SK-N-SH treated with all-trans-retinoic acid at 6 μM for 48 hours (cell line): ENCODE data around the gene PALB2.
"Not testable (repeated sequence)": the region's sequence is repeated elsewhere in the genome, so short reads cannot be mapped to it uniquely, and the experiment has no call there.

ENCODE experiments used
- ATAC-seq: fragments of 200-7000 bp; cut with Tn5 transposase; 3 replicates; pipeline ENCODE4 v1.9.1; 2020; ENCODE audit warnings: mild to moderate bottlenecking, moderate library complexity
- ARNTL ChIP-seq: fragments of 450-650 bp; formaldehyde crosslinking; IDR thresholded peaks from 2 replicates; pipeline ENCODE4 v1.5.0; 2020; ENCODE audit warnings: low read depth, mild to moderate bottlenecking, moderate library complexity, borderline replicate concordance
- BACH2 ChIP-seq: fragments of 250-450 bp; sonication (Bioruptor Pico); IDR thresholded peaks from 2 replicates; pipeline ENCODE4 v1.9.0; 2021; ENCODE audit warnings: mild to moderate bottlenecking, borderline replicate concordance
- CREB5 ChIP-seq: fragments of 250-450 bp; sonication (Bioruptor Pico); IDR thresholded peaks from 2 replicates; pipeline ENCODE4 v1.5.1; 2020; ENCODE audit warnings: low read depth, mild to moderate bottlenecking, moderate library complexity
- CSDC2 ChIP-seq: fragments of 250-450 bp; sonication (Bioruptor Pico); IDR thresholded peaks from 2 replicates; pipeline ENCODE4 v1.5.0; 2020; ENCODE audit warnings: mild to moderate bottlenecking, moderate library complexity
- CSRNP3 ChIP-seq: fragments of 250-450 bp; sonication (Bioruptor Pico); IDR thresholded peaks from 2 replicates; pipeline ENCODE4 v1.5.1; 2021; ENCODE audit warnings: mild to moderate bottlenecking, moderate library complexity
- ESRRG ChIP-seq: fragments of 250-450 bp; sonication (Bioruptor Pico); IDR thresholded peaks from 2 replicates; pipeline ENCODE4 v1.6.1; 2021; ENCODE audit warnings: mild to moderate bottlenecking
- GLIS3 ChIP-seq: fragments of 250-450 bp; sonication (Bioruptor Pico); IDR thresholded peaks from 2 replicates; pipeline ENCODE4 v1.5.0; 2020; ENCODE audit warnings: mild to moderate bottlenecking, moderate library complexity
- ISL1 ChIP-seq: fragments of 250-450 bp; sonication (Bioruptor Pico); IDR thresholded peaks from 2 replicates; pipeline ENCODE4 v2.1.2; 2022; ENCODE audit warnings: mild to moderate bottlenecking, moderate library complexity
- OSR1 ChIP-seq: fragments of 250-450 bp; sonication (Bioruptor Pico); IDR thresholded peaks from 2 replicates; pipeline ENCODE4 v1.8.0; 2022; ENCODE audit warnings: moderate library complexity, mild to moderate bottlenecking, inconsistent platforms
- PATZ1 ChIP-seq: fragments of 250-450 bp; sonication (Bioruptor Pico); IDR thresholded peaks from 2 replicates; pipeline ENCODE4 v1.8.0; 2020; ENCODE audit warnings: mild to moderate bottlenecking, moderate library complexity, borderline replicate concordance
- POU6F1 ChIP-seq: fragments of 250-450 bp; sonication (Bioruptor Pico); IDR thresholded peaks from 2 replicates; pipeline ENCODE4 v1.8.0; 2021; ENCODE audit warnings: low read depth, mild to moderate bottlenecking, moderate library complexity, borderline replicate concordance
- PPARA ChIP-seq: fragments of 250-450 bp; sonication (Bioruptor Pico); IDR thresholded peaks from 2 replicates; pipeline ENCODE4 v1.5.0; 2020; ENCODE audit warnings: mild to moderate bottlenecking, borderline replicate concordance
- RARB ChIP-seq: fragments of 250-450 bp; sonication (Bioruptor Pico); IDR thresholded peaks from 2 replicates; pipeline ENCODE4 v1.8.0; 2021; ENCODE audit warnings: mild to moderate bottlenecking, moderate library complexity
- SNAI2 ChIP-seq: fragments of 250-450 bp; sonication (Bioruptor Pico); IDR thresholded peaks from 2 replicates; pipeline ENCODE4 v1.5.0; 2020; ENCODE audit warnings: mild to moderate bottlenecking, moderate library complexity
- TCF4 ChIP-seq: fragments of 250-450 bp; sonication (Bioruptor Pico); IDR thresholded peaks from 2 replicates; pipeline ENCODE4 v1.8.0; 2021; ENCODE audit warnings: mild to moderate bottlenecking, moderate library complexity, borderline replicate concordance
- TOX ChIP-seq: fragments of 250-450 bp; sonication (Bioruptor Pico); IDR thresholded peaks from 2 replicates; pipeline ENCODE4 v1.8.0; 2021; ENCODE audit warnings: mild to moderate bottlenecking, moderate library complexity, borderline replicate concordance
- ZC3H10 ChIP-seq: fragments of 250-450 bp; sonication (Bioruptor Pico); IDR thresholded peaks from 2 replicates; pipeline ENCODE4 v1.5.1; 2021; ENCODE audit warnings: mild to moderate bottlenecking, moderate library complexity
- ZFP3 ChIP-seq: fragments of 250-450 bp; sonication (Bioruptor Pico); IDR thresholded peaks from 2 replicates; pipeline ENCODE4 v1.5.0; 2020; ENCODE audit warnings: mild to moderate bottlenecking, moderate library complexity
- ZFP30 ChIP-seq: fragments of 450-650 bp; formaldehyde crosslinking; IDR thresholded peaks from 2 replicates; pipeline ENCODE4 v1.5.0; 2022; ENCODE audit warnings: mild to moderate bottlenecking, moderate library complexity
- ZNF565 ChIP-seq: fragments of 450-650 bp; formaldehyde crosslinking; conservative IDR thresholded peaks from 2 replicates; pipeline ENCODE4 v1.5.0; 2020; ENCODE audit warnings: low read depth, mild to moderate bottlenecking, moderate library complexity
- ZNF70 ChIP-seq: fragments of 450-650 bp; formaldehyde crosslinking; IDR thresholded peaks from 2 replicates; pipeline ENCODE4 v1.5.0; 2020; ENCODE audit warnings: mild to moderate bottlenecking, moderate library complexity
- ZNF8 ChIP-seq: fragments of 450-650 bp; formaldehyde crosslinking; IDR thresholded peaks from 2 replicates; pipeline ENCODE4 v1.5.0; 2020; ENCODE audit warnings: mild to moderate bottlenecking, moderate library complexity

Gene PALB2

GRCh38 chr16:23611936-23612335 is 29.2 kb downstream of the PALB2 start (continued):
- TF ChIP-seq ZNF8 (CRISPR knock-in tag) (no peak), TCF4 (no peak), PPARA (CRISPR knock-in tag) (no peak)
- TF ChIP-seq, all 23 proteins: peak for 0

- ATAC-seq: not testable (repeated sequence)
Measured at GRCh38 chr16:23610905-23611304, 30.2 kb downstream of the PALB2 start.

GRCh38 chr16:23609929-23610328 is 31.2 kb downstream of the PALB2 start:
- TF ChIP-seq ISL1 (CRISPR knock-in tag): no peak
- TF ChIP-seq OSR1 (CRISPR knock-in tag): no peak
- TF ChIP-seq CSRNP3 (CRISPR knock-in tag): no peak
- no peak for TF ChIP-seq ZNF70 (CRISPR knock-in tag)
- no peak for TF ChIP-seq TOX (CRISPR knock-in tag)
- no peak for TF ChIP-seq POU6F1 (CRISPR knock-in tag)
- no peak for TF ChIP-seq CREB5 (CRISPR knock-in tag)
- TF ChIP-seq ZNF565 (CRISPR knock-in tag): no peak
- no peak for TF ChIP-seq ZFP3
- no peak for TF ChIP-seq BACH2 (CRISPR knock-in tag)
- no peak for TF ChIP-seq ZC3H10 (CRISPR knock-in tag)
- no peak for TF ChIP-seq GLIS3 (CRISPR knock-in tag)
- TF ChIP-seq PATZ1 (CRISPR knock-in tag): no peak
- no peak for TF ChIP-seq ESRRG (CRISPR knock-in tag)
- TF ChIP-seq PPARA (CRISPR knock-in tag): no peak
- TF ChIP-seq RARB (CRISPR knock-in tag): no peak
- ATAC-seq: no peak

- peak; percentile 48; the same call in 2 of the 3 replicates for ATAC-seq
- TF ChIP-seq PATZ1 (CRISPR knock-in tag): no peak
- TF ChIP-seq SNAI2: no peak
- no peak for TF ChIP-seq OSR1 (CRISPR knock-in tag)
- no peak for TF ChIP-seq PPARA (CRISPR knock-in tag)
- no peak for TF ChIP-seq RARB (CRISPR knock-in tag)
- no peak for TF ChIP-seq ZC3H10 (CRISPR knock-in tag)
- TF ChIP-seq ZNF70 (CRISPR knock-in tag): no peak
- TF ChIP-seq ZNF565 (CRISPR knock-in tag): no peak
- TF ChIP-seq CREB5 (CRISPR knock-in tag): no peak
- TF ChIP-seq CSDC2 (CRISPR knock-in tag): no peak
- TF ChIP-seq ESRRG (CRISPR knock-in tag): no peak
- no peak for TF ChIP-seq POU6F1 (CRISPR knock-in tag)
- no peak for TF ChIP-seq ZFP3
- no peak for TF ChIP-seq BACH2 (CRISPR knock-in tag)
- TF ChIP-seq GLIS3 (CRISPR knock-in tag): no peak
- TF ChIP-seq CSRNP3 (CRISPR knock-in tag): no peak
- no peak for TF ChIP-seq ZFP30 (CRISPR knock-in tag)
- no peak for TF ChIP-seq ARNTL (CRISPR knock-in tag)
- TF ChIP-seq ZNF8 (CRISPR knock-in tag): no peak
- no peak for TF ChIP-seq TOX (CRISPR knock-in tag)
Measured at GRCh38 chr16:23608194-23608593, 32.9 kb downstream of the PALB2 start.
